Panc1 (cell line): Measurements from ENCODE around the gene COL16A1.

Source experiments
- POLR2AphosphoS5 ChIP-seq: IDR thresholded peaks from 2 replicates; pipeline ENCODE4 v1.6.1; 2012; ENCODE audit warnings: mild to moderate bottlenecking, low read depth, low read length, moderate library complexity
- SIN3A ChIP-seq: IDR thresholded peaks from 2 replicates; pipeline ENCODE4 v1.6.1; 2012; ENCODE audit warnings: low read depth, mild to moderate bottlenecking, low read length, moderate library complexity, borderline replicate concordance; ENCODE audit not compliant: insufficient read depth
- TCF7L2 ChIP-seq: IDR thresholded peaks from 2 replicates; pipeline ENCODE4 v1.6.1; 2011; ENCODE audit warnings: mild to moderate bottlenecking, low read depth, low read length, inconsistent platforms
- TF ChIP-seq, protein P1 (sequence below): fragments of 450-650 bp; IDR thresholded peaks from 2 replicates; pipeline ENCODE4 v1.5.1; 2017; ENCODE audit warnings: mild to moderate bottlenecking
- TF ChIP-seq, protein P2 (sequence below), 2 experiments: IDR thresholded peaks; 2 replicates each; pipeline ENCODE4 v1.6.1; 2011 to 2012; ENCODE audit warnings: low read depth in 2 of 2, control low read depth in 1 of 2, low read length in 1 of 2, mild to moderate bottlenecking in 1 of 2, moderate library complexity in 1 of 2; ENCODE audit not compliant: insufficient read depth in 1 of 2

DNA sequence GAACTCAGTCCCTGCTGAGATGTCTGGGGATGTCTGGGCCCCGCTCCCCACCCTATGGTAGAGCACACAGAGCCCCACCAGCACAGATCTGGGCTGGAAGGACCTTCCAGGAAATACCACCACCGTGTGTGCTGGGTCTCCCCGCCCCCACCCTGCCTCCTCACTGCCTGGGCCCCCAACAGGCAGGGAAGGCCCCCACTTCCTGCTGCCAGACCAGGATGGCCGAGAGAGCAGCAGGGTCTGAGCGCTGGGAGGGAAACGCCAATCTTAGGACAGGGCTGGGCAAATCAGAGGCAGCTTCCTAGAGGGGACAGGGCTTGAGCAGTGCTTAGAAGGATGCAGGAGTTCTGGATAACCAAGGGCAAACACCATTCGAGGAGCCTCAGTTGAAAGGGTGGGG lies 48.4 kb upstream of the COL16A1 start:
- TF ChIP-seq, protein P1, sequence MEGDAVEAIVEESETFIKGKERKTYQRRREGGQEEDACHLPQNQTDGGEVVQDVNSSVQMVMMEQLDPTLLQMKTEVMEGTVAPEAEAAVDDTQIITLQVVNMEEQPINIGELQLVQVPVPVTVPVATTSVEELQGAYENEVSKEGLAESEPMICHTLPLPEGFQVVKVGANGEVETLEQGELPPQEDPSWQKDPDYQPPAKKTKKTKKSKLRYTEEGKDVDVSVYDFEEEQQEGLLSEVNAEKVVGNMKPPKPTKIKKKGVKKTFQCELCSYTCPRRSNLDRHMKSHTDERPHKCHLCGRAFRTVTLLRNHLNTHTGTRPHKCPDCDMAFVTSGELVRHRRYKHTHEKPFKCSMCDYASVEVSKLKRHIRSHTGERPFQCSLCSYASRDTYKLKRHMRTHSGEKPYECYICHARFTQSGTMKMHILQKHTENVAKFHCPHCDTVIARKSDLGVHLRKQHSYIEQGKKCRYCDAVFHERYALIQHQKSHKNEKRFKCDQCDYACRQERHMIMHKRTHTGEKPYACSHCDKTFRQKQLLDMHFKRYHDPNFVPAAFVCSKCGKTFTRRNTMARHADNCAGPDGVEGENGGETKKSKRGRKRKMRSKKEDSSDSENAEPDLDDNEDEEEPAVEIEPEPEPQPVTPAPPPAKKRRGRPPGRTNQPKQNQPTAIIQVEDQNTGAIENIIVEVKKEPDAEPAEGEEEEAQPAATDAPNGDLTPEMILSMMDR = no peak
- TF ChIP-seq, protein P2, sequence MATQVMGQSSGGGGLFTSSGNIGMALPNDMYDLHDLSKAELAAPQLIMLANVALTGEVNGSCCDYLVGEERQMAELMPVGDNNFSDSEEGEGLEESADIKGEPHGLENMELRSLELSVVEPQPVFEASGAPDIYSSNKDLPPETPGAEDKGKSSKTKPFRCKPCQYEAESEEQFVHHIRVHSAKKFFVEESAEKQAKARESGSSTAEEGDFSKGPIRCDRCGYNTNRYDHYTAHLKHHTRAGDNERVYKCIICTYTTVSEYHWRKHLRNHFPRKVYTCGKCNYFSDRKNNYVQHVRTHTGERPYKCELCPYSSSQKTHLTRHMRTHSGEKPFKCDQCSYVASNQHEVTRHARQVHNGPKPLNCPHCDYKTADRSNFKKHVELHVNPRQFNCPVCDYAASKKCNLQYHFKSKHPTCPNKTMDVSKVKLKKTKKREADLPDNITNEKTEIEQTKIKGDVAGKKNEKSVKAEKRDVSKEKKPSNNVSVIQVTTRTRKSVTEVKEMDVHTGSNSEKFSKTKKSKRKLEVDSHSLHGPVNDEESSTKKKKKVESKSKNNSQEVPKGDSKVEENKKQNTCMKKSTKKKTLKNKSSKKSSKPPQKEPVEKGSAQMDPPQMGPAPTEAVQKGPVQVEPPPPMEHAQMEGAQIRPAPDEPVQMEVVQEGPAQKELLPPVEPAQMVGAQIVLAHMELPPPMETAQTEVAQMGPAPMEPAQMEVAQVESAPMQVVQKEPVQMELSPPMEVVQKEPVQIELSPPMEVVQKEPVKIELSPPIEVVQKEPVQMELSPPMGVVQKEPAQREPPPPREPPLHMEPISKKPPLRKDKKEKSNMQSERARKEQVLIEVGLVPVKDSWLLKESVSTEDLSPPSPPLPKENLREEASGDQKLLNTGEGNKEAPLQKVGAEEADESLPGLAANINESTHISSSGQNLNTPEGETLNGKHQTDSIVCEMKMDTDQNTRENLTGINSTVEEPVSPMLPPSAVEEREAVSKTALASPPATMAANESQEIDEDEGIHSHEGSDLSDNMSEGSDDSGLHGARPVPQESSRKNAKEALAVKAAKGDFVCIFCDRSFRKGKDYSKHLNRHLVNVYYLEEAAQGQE (IDR thresholded peaks at IDR 0.05; ENCODE audit: insufficient read depth in 1 of 2, low read depth in 2 of 2, low read length in 1 of 2) = no peak
- TF ChIP-seq POLR2AphosphoS5 = no peak
- TF ChIP-seq SIN3A = no peak
- no peak for TF ChIP-seq TCF7L2
